ENCODE results near the gene ZNF549.
"Not testable (repeated sequence)": the region's sequence is repeated elsewhere in the genome, so short reads cannot be mapped to it uniquely, and the experiment has no call there.

Gene ZNF549

DNA sequence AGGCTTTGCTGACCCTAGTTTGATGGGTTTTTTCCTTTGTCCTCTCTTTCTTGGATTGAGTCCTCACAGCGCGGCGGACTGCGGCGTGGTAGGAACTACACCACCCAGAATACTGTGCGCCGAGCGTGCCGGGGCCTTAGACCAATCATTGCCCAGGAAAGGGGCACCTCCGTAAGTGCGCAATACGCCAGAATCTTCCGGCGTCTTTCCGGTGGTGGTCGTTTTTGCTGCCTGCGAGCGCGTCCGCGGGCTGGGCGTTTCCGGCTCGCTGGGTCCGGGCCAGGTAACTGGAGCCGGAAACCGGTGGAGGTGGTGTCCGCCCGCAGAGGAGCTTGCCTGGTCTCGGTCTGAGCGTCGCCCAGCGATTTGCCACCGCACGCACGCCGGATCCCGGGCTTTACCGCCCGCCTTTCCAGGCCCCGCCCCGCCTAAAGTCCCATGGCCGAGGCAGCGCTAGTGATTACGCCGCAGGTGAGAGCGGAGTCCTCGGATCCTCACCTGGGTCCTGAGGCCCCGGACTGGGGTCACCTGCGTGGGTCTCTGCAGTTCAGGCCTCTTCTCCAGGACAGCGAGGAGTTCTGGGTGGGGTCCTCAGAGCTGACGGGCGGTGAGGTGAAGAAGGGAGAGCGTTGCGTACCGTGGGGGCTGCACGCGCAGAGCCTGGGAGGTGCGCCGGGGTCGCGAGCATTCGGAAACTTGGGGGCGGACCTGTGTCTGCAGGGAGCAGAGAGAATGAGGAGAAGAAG lies at the start of gene ZNF549:
Gene ZNF549, plus strand, starts transcription at position 221 of the 746 bp plus-strand sequence. Its CDS starts 218 bp downstream, at position 439.
- peak; percentile 94 for DNase-seq

DNA sequence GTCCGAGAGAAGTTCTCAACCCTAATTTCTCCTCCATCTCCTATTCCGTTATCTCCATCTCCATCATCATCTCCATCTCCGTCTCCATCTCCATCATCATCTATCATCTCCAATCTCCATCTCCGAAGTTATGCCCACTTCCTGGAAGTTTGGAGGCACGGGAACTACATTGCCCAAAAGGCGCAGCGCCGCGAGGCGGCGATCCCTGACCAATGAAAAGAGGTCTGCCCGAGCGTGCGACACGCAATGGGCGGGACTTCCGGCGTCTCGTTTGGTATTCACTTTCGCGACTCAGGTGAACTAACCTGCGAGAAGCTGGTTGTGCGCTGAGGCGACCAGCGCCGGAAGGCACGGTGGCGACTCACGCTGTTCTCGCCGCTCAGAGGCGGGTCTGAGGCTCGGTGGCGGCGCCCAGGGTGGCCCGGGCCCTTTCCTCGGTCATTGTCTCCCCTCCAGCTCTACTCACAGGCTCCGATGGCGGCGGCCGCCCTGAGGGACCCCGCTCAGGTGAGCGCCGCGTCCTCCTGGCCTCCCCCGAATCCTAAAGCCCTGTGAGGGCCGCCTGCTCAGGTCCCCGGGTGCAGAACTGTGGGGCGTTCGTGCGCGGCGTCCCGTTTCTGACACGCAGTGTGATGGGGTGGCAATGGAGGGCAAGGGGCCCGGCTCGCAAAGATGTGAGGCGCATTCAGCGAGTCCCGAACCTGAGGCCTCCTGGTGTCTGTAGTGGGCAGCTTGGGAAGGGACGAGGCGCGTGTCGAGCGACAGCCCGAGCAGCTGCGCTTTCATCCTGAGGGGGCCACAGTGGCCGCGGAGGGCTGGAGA lies 39.5 kb upstream of the ZNF549 start, which contains the start of gene ZNF419:
Gene ZNF419, plus strand, starts transcription at position 274 of the 822 bp plus-strand sequence. Its CDS starts 201 bp downstream, at position 475.
- peak; percentile 95 for DNase-seq

DNA sequence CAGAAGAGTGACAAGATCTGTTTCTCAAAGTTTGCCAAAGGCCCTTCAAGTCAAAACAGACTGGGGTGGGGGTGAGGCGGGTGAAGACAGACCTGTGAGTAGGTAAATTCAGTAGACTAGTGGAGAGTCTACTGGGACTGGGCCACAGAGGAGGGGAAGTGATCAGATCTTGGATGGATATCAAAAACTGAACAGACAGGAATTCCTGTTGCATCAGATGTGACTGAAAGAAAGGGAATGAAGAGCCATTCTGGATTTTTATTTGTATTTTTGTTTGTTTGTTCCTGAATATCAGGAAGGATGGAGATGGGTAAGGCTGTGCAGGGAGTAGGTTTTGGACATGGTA lies 38.9 kb upstream of the ZNF549 start:
- not testable (repeated sequence) for DNase-seq

DNA sequence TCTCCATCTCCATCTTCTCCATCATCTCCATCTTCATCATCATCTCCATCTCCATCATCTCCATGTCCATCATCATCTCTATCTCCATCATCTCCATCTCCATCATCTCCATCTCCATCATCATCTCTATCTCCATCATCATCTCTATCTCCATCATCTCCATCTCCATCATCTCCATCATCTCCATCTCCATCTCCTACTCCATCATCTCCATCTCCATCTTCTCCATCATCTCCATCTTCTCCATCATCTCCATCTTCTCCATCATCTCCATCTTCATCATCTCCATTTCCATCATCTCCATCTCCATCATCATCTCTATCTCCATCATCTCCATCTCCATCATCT lies 27.9 kb upstream of the ZNF549 start:
- DNase-seq = not testable (repeated sequence)

DNA sequence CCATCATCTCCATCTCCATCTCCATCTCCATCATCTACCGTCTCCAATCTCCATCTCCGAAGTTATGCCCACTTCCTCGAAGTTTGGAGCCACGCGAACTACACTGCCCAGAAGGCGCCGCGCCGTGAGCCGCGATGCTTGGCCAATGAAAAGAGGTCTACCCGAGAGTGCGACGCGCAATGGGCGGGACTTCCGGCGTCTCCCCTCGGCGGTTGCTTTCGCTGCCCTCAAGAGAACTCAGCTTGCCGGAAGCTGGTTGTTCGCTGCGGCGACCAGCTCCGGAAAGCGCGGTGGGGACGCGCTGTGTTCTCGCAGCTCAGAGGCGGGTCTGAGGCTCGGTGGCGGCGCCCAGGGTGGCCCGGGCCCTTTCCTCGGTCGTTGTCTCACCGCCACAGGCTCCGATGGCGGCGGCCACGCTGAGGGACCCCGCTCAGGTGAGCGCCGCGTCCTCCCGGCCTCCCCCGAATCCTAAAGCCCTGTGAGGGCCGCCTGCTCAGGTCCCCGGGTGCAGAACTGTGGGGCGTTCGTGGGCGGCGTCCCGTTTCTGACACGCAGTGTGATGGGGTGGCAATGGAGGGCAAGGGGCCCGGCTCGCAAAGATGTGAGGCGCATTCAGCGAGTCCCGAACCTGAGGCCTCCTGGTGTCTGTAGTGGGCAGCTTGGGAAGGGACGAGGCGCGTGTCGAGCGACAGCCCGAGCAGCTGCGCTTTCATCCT lies 27.3 kb upstream of the ZNF549 start, which contains the start of gene ZNF773:
Gene ZNF773, plus strand, starts transcription at position 259 of the 716 bp plus-strand sequence. Its CDS starts 143 bp downstream, at position 402.
- peak; percentile 96 for DNase-seq

DNA sequence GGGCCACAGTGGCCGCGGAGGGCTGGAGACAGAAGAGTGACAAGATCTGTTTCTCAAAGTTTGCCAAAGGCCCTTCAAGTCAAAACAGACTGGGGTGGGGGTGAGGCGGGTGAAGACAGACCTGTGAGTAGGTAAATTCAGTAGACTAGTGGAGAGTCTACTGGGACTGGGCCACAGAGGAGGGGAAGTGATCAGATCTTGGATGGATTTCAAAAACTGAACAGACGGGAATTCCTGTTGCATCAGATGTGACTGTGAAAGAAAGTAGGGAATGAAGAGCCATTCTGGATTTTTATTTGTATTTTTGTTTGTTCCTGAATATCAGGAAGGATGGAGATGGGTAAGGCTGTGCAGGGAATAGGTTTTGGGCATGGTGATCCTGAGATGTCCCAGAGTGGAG lies 26.8 kb upstream of the ZNF549 start:
- not testable (repeated sequence) for DNase-seq

DNA sequence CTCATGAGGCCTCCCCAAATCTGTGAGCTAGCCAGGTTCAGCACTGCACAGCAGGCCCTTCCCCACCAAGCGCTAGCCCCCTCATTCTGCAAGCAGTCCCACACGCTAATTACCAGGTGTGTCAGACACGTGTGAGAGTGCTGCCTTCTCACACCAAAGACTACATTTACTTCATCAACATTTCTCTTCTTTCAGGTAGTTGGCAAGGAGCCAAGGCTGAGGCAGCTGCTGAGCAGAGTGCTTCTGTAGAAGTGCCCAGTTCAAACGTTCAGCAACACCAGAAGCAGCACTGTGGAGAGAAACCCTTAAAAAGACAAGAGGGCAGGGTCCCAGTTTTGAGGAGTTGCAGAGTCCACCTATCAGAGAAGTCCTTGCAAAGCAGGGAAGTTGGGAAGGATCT lies 21.0 kb upstream of the ZNF549 start:
- DNase-seq = no peak

DNA sequence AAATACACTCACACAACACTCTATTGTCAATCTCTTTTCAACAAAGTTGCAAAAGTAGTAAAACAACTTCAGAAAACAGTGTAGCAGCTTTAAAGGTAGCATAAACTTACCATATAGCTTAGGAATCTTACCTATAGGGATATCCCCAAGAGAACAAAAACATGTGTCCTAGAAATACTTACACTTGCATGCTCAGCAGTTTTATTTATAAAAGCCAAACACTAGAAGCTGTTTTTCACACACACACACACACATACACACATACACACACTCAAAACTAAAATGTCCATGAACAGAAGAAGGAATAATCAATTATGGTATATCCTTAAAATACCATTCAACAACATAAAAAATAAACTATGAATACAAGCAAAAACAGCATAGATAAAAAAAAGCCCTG lies 15.7 kb upstream of the ZNF549 start:
- DNase-seq = no peak

DNA sequence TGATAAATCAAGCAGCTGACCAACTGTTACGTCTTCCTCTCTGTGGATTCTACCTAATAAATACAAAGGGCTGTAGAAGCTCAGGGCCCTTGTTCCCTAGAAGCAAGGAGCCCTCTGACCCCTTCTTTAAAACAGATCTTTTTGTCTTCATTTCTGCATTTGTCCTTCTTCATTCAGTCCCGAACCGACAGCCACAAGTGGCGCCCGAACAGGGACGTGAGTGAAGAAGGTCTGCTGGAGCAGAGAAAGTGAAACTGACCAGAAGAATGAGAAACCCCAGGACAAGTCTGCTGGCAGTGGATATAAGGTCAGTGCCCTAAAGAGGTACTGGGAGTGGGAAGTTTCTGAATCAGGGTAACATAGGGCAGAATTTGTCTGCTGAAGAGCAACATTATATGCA lies 14.3 kb upstream of the ZNF549 start:
- no peak for DNase-seq

DNA sequence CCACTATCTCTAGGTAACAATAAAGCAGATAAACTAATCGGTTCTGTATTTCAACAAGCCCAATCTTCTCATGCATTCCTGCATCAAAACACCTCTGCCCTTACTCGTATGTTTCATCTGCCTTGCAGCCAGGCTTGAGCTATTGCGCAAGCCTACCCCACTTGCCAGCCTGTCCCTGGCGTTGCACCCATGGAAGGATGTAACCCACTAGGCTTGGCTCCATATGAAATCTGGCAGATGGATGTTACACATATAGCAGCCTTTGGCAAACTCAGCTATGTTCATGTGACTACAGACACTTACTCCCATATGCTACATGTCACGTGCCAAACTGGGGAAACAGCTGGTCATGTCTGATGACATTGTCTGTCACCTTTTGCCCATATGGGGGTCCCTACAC lies 11.9 kb upstream of the ZNF549 start:
- no peak for DNase-seq

DNA sequence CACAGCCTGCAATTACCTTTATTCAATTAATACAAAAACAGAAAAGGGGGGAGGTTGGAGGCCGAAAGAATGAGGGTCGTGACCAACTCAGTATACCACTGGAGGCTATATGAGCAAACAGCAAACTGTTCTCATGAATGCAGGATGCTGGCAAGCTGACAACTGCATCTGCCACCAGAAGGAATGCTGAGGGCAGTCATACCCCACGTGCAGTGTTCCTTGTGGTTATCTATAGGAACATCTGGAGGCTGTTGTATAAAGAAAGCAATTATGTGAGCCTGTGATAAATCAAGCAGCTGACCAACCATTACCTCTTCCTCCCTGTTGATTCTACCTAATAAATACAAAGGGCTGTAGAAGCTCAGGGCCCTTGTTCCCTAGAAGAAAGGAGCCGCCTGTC lies 9.1 kb upstream of the ZNF549 start:
- not testable (repeated sequence) for DNase-seq

DNA sequence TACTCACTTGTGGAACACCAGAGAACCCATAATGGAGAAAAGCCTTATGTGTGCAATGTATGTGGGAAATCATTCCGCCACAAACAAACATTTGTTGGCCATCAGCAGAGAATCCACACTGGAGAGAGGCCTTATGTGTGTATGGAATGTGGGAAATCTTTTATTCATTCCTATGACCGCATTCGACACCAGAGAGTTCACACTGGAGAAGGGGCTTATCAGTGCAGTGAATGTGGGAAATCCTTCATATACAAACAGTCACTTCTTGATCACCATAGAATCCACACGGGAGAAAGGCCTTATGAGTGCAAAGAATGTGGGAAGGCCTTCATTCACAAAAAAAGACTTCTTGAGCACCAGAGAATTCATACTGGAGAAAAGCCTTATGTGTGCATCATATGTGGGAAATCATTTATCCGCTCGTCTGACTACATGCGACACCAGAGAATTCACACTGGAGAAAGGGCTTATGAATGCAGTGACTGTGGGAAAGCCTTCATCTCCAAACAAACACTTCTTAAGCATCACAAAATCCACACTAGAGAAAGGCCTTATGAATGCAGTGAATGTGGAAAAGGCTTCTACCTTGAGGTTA lies 10.9 kb downstream of the ZNF549 start:
- no peak for DNase-seq

DNA sequence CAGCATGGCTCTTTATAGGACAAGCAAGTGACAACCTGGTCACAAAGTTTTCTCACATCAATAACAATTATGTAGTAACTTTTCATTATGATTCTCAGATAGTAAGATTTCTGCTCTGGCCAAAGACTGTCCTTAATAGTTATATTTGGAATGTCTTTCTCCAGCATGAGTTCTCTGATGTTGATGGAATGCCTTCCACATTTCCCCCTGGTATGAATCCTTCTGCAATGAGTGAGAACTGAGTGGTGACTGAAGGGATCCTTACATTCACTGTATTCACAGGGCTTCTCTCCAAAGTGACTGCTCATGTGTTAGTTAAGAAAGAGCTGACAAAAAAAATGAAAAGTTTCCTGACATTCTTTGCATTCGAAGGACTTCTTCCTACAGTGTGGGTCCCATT lies 19.4 kb downstream of the ZNF549 start:
- no peak for DNase-seq

DNA sequence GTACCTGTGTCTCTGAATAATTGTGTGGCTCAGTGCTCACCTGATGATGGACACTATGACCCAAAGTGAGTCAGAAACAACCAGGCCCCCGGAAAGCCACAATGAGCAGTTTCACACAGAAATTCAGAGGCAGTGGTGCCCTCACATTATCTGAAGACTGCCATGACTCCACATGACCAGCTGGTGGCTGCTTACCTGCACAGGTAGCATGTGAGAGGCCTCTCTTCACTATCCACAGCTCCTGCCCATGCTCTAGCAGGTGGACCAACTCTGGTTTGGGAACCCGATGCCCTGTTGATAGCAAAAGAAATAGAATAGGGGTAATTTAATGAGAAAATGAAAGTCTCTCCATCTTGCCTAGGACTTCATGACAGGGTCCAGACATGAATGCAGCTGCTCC lies 25.3 kb downstream of the ZNF549 start:
- no peak for DNase-seq

DNA sequence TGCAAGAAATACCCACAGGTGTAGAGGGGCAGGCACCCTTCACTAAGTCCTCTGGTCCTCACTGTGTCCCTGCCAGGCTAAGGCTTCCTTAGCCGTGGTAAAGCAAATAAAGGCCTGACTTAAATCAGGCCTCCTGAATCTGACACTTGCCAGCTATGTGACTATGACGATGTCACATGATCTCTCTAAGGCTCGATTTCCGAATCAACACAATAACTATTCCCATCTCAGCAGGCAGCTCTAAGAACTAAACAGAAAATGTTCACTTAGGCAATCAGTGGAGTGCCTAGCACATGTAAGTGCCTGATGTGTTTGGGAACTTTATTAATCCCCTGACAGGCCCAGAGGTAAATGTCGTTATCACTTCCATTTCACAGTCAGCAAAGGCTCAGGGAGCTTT lies 30.5 kb downstream of the ZNF549 start:
- DNase-seq = no peak

DNA sequence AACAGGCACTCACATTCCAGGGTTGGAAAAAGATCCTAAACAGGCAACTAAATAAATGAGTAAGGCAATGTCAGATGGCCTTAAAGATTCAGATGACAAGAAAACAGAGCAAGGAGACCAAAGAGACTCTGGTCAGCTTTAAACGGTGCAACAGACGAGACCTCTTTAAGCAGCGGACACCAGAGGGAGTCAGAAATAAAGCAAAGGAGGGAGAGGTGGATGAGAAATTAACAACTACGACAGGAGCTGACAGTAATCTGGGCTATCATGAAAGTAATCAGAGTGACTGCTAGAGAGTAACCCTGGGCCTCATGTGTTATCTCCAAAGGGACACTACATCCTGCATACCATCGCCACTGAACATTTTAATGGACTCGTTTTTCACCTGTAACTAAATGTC lies 31.4 kb downstream of the ZNF549 start:
- DNase-seq = no peak

DNA sequence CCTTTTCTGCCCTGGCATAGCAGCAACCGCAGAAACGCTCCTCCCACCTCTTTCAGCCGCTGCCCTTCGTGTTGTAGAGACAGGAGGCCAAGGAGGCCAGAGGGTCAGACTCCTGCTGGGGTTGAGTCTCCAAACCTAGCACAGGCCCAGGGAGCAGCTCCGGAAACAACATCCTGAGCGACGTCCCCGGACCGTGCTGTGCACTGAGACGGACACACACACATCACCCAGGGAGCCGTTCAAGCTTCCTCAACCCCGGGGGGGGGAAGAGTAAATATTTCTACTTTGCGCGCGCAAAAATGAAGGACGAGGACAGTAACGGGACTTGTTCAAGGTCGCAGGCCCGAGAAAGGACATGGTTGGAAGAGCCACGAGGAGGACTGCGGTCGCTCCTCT lies 31.9 kb downstream of the ZNF549 start:
- DNase-seq = peak; percentile 16

DNA sequence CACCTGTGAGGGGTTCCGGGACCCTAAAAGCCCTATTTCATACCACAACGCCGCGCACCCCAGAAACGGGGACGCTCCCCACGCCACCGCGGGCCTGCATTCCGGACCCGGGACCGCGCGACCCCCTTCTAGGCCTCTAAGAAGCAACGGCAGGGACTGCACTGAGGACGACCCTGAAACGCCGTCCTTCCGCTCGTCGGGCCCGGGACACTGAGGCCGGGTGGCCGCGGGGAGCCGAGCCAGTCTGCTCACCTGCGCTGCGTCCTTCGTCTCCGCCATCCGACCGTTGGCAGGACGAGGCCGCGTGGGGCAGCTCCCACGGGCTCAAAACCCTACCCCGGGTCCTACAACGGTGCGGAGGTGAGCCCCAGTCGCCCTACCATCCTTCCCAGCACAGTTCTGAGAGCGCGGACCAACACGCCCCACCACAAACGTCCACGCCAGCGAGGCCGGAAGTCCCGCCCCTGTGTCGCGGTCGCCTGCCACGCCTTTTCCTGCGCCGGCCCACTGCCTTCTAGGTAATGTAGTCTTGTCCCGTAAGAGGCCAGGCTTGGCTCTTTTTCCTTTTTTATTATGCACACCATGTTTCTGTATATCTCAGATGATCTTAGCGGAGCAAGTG lies 32.4 kb downstream of the ZNF549 start, which contains the start of gene ZNF550:
Gene ZNF550, minus strand, starts transcription at position 460 of the 622 bp plus-strand sequence. Its CDS starts 181 bp downstream, at position 279.
- DNase-seq = peak; percentile 90

DNA sequence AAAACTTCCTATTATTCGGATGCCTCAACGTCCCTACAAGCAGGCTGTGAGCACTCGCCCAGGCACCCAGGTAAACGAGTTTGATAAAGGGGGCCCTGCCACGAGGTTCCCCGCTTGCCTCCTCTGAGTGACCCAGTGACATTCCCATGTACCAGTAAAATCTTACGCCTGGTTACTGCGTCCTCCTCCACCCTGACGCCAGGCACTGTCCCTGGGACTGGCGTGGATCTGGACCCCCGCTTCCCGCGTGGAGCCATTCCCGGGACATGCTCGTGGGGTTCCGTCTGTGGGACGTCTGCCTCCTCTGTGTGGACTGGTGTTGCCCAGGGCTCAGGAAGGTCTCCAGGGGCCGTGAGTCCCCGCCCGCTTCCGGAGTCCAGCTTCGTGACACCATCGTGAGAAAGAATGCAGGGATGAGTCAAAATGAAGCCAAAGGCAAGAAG lies 32.9 kb downstream of the ZNF549 start:
- no peak for DNase-seq

DNA sequence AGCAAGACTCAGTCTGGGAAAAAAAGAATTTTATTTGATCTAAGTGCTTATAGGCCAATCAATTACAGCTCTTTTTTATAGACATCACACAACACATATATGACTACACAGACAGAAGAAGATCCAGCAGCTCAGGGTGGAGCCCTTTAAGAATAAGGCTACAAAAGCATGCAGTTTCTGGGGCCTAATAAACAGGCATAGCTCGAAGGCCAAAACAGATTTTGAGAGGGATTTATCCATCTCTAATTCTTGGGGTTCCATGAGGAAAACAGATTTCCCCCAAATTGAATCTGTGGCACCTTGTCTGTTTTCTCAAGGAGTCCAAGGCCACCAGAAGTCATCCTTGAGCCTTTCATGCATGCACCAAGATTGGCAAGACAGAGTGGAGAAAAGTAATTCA lies 36.4 kb downstream of the ZNF549 start:
- DNase-seq = no peak

DNA sequence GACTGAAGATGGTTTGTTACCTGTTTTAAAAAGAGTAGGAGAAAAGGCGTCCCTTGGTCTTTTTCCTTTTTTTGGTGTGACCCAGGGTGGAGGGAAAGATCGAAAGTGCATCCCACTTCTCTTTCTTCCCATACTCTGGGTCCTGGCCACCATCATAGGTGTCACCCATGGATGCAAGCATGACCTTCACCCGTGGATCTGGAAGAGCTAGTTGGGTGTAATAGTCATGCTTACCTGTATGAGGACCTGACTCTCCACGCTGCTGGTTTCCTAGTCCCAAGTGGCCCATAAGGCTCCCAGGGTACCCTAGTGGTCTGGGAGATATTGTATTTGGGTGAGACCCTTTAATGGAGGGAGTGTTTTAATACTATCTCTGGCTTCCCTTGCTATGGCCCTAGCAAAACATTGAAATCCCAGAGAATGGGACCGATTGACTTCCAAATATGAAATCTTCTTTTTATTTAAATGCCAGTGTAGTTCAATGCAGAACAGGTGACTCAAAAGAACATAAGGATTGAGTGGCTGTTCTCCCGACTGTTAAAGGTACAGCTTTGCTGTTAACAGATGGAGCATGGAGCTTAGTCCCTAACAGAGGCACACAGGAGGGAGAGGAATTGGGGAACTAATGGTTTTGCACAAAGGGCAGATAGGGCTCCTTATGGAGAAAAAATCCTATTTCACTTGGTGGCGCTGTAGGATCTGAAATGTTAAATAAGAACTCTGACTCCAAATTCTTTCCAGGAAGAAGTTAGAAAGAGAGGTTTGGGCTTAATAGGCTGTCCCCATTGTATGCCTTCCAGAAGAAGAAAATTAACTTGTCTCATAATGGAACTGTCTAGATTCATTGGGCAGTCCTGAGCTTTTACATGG lies 39.5 kb downstream of the ZNF549 start:
- no peak for DNase-seq
